GM18502 (cell line): ENCODE results near the gene ASF1A.
"Not testable (repeated sequence)": the region's sequence is repeated elsewhere in the genome, so short reads cannot be mapped to it uniquely, and the experiment has no call there.

Experiments used
- ATAC-seq: cut with Tn5 transposase; IDR thresholded peaks from one replicate; pipeline ENCODE4 v1.9.1; 2021; ENCODE audit warnings: mild to moderate bottlenecking; ENCODE audit not compliant: unreplicated experiment, poor library complexity

Gene ASF1A

DNA sequence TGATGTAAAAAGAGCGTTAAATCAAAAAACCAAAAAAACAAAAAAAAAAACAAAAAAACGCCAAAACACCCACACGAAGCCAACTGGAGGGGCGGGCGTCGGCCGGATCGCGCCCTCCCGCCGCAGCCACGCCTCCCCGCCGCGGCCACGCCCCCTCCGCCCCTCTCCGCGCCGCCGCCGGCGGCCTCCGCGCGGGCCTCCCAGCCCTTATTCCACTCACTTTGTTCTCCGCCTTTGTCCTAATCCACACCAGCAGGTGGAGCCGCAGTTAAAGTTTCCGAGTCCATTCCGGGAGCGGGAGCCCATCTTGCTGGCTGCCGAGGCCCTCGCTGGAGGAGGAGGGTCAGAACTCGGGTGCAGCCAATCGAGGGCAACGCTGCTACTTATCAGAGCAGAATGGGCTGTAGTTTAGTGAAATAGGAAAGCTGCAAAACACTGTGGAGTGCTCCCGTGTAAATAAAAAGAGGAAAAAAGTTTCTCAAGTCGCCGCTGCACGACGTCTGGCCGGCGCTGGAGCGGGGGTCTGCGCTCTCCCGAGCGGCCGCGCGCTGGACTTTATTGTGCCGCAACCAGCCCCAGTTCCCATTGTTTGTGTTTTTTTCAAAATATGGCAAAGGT lies at the start of gene ASF1A:
TSS of gene ASF1A (plus strand) at position 346 of the 618 bp plus-strand sequence. CDS start at position 608, 262 bp downstream.
- ATAC-seq, result peak; percentile 70

GRCh38 chr6:118844915-118845314 lies 49.0 kb upstream of the ASF1A start:
- peak; percentile 63 for ATAC-seq

GRCh38 chr6:118853408-118853807 lies 40.5 kb upstream of the ASF1A start:
- no peak for ATAC-seq

GRCh38 chr6:118856301-118856700 lies 37.7 kb upstream of the ASF1A start:
- no peak for ATAC-seq

GRCh38 chr6:118859517-118860064 lies 34.4 kb upstream of the ASF1A start:
- ATAC-seq, result peak; percentile 52

DNA sequence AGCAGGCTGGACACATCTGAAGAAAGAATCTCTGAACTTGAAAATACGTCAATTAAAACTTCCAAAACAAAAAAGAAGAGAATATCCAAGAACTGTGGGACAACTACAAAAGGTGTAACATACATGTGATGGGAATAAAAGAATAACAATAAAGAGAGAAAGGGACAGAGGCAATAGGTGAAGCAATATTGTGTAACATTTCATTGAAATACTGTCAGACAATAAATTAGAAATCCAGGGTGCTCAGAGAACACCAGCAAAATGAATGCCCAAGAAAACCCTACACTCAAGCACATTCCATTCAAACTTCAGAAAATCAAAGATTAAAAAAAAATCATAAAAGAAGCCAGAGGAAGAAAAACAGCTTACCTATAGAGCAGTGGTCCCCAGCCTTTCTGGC lies 33.6 kb upstream of the ASF1A start:
- ATAC-seq, result no peak

- no peak for ATAC-seq
Observed at GRCh38 chr6:118860880-118861279, 33.1 kb upstream of the ASF1A start.

DNA sequence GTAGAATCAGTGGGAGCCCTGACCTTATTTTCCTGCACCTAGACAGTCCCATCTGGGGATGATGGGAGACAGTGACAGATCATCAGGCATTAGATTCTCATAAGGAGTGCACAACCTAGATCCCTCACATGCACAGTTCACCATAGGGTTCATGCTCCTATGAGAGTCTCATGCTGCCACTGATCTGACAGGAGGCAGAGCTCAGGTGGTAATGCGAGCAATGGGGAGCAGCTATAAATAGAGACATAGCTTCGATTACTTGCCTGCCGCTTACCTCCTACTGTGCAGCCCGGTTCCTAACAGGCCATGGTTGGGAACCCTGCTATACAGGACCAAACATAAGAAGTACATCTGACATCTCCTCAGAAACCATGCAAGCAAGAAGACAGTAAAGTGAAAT lies 31.5 kb upstream of the ASF1A start:
- no peak for ATAC-seq

GRCh38 chr6:118864341-118865099 lies 29.4 kb upstream of the ASF1A start:
- ATAC-seq, result peak; percentile 47

DNA sequence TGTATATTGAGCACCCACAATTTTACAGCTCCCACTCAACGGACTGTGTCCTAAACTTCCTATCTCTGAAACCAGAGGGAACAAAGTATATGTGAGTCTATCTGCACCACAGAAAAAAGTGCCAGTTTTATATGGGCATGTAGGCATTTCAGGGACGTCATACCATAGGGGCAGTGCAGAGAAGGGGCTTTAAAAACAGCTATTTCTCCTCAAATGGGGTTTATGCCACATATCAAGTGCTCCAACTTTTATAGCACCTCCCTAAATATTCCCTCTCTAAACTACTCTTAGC lies 28.9 kb upstream of the ASF1A start:
- ATAC-seq, result no peak

GRCh38 chr6:118867181-118867580 lies 26.8 kb upstream of the ASF1A start:
- ATAC-seq, result no peak

DNA sequence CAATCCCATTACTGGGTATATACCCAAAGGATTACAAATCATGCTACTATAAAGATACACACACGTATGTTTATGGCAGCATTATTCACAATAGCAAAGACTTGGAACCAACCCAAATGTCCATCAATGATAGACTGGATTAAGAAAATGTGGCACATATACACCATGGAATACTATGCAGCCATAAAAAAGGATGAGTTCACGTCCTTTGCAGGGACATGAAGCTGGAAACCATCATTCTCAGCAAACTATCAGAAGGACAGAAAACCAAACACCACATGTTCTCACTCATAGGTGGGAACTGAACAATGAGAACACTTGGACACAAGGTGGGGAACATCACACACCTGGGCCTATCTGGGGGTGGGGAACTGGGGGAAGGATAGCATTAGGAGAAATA lies 25.1 kb upstream of the ASF1A start:
- ATAC-seq, result not testable (repeated sequence)

DNA sequence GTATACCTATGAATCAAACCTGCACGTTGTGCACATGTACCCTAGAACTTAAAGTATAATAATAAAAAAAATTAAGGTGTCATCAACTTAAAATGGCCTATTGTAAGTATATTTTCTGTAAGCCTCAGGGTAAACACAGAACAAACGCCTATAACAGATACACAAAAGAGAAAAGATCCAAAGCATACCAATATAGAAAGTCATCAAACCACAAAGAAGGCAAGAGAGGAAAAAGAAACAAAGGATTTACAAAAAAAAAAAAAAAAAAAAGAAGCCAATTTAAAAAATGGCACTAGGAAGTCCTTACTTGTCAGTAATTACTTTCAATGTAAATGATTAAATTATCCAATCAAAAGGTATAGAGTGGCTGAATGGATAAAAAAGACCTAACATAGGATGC lies 24.6 kb upstream of the ASF1A start:
- no peak for ATAC-seq

- ATAC-seq, result no peak
Observed at GRCh38 chr6:118869894-118870589, 23.9 kb upstream of the ASF1A start.

DNA sequence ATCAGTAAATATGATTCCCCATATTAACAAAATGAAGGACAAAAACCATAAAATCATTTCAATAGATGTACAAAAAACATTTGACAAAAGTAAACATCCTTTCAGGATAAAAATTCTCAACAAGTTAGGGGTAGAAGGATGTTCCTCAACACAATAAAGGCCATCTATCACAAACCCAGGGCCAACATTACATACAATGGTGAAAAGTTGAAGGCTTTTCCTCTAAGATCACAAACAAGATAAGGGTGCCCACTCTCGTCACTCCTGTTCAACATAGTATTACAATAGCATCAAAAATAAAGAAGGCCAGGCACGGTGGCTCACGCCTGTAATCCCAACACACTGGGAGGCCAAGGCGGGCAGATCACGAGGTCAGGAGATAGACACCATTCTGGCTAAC lies 22.6 kb upstream of the ASF1A start:
- no peak for ATAC-seq

DNA sequence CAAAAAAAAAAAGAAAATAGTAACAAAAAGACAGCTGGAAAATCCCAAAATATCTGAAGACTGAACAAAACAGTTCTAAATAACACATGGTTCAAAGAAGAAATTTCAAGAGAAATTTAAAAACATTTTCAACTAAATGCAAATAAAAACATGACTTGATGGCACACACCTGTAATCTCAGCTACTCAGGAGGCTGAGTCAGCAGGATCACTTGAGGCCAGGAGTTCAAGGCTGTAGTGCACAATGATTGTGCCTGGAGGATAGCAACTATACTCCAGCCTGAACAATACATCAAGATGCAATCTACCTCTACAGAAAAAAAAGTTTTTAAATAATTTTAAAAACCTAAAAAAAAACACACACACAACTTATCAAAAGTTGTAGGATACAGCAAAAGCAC lies 21.6 kb upstream of the ASF1A start:
- no peak for ATAC-seq

DNA sequence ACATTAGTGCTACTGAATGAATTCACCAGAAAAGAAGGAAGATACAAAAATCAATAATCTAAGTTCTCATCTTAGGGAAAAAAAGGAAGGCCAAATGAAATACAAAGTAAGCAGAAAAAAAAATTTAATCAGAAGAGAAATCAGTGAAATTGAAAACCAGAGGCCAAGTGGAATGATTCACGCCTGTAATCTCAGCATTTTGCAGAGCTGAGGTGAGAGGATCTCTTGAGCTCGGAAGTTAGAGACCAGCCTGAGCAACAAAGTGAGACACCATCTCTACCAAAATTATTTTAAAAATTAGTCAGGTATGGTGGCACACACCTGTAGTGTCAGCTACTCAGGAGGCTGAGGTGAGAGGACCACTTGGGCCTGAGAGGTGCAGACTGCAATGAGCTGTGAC lies 21.2 kb upstream of the ASF1A start:
- ATAC-seq, result no peak

- no peak for ATAC-seq
Observed at GRCh38 chr6:118873239-118873638, 20.7 kb upstream of the ASF1A start.

GRCh38 chr6:118875672-118876071 lies 18.3 kb upstream of the ASF1A start:
- ATAC-seq, result no peak

DNA sequence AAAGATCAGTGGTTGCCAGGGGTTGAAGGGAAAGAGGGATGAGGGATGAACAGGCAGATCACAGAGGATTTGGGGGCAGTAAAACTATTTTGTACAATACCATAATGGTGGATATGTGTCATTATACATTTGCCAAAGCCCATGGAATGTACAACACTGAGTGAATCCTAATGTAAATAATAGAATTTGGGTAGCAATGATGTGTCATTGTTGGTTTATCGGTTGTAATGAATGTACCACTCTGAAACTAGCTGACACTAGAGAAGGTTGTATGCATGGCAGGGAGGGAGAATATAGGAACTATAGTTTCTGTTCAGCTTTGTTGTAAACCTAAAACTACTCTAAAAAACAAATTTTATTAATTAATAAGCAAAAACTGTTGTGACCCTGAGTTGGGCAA lies 17.8 kb upstream of the ASF1A start:
- ATAC-seq, result no peak

- no peak for ATAC-seq
Observed at GRCh38 chr6:118876814-118877213, 17.1 kb upstream of the ASF1A start.
